GM21825 (cell line): Measurements from ENCODE around the gene GNG12.

ENCODE experiments used
- ATAC-seq: cut with Tn5 transposase; IDR thresholded peaks from one replicate; pipeline ENCODE4 v1.9.1; 2021; ENCODE audit warnings: mild to moderate bottlenecking, moderate library complexity; ENCODE audit not compliant: unreplicated experiment

GNG12 gene

DNA sequence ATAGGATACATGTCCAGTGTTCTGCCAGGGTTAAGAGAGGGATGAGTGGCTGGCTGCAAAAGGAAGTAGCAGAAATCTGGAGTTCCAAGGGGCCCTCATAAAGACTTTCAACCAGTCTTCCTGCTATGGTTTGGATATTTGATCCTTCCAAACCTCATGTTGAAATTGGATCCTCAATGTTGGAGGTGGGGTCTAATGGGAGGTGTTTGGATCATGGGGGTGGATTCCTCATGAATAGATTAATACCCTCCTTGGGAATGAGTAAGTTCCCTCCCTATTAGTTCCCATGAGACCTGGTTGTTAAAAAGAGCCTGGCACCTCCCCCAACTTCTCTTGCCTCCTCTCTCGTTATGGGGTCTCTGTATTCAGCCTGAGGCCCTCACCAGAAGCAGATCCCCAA is 10.1 kb upstream of the GNG12 start:
- no peak for ATAC-seq

GRCh38 chr1:67840449-67840848 is 7.2 kb upstream of the GNG12 start:
- no peak for ATAC-seq

DNA sequence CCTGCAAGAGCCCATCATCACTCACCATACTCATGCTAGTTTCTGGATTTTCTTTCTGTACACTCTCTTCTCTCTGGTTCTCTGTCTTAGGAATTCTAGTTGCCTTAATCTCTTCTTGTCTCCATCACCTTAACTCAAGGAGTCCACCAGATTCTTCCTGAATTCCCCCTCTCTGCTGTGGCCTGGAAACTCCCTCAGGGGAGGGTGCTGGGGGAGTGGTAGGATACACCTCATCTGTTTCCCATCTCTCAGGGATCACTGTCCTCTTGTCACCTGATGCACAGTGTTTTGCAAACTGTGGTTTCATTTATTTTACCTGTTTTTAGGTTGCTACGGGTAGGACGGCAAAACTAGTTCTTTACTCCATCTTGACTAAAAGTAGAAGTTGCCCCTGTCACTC is 6.6 kb upstream of the GNG12 start:
- no peak for ATAC-seq

- no peak for ATAC-seq
Observed at GRCh38 chr1:67838180-67838910, 5.1 kb upstream of the GNG12 start.

DNA sequence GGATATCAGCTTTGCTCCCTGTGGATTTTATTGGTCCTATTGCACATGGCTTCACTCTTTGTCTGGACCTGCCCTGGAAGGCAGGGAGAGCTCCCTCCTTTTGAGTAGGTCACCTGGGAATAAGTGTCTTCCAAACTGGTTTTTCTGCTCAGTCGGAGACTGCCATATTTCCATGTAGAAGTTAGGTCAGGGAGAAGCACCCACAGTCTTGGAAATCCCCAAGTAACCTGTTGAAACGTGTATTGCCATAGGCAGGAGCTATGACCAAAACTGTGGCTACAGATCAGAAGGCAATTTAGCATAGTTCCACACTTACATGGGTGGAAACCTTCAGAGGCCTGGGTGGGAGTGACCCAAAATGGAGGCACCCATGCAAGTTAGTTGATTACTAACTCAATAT is 3.5 kb upstream of the GNG12 start:
- no peak for ATAC-seq

GRCh38 chr1:67835663-67836452 is 2.6 kb upstream of the GNG12 start:
- ATAC-seq, result no peak

- ATAC-seq, result no peak
Observed at GRCh38 chr1:67834246-67834877, 1.1 kb upstream of the GNG12 start.

DNA sequence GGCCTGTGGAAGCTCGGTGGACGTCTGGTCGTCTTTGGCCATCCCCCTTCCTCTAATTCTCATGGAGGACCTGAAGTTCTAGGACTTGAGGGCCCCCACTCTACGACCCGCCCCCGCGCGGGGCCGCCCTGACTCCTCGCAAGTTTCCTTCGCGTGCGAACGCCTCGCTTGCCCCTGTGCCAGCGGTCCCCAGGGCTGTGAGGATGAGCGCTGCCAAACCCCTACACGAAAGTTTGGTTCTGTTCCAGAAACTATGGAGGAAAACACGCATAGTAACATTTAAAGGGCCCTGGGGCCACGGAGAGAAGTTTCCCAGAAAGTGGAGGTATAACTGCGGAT is 304 bp upstream of the GNG12 start:
- no peak for ATAC-seq

DNA sequence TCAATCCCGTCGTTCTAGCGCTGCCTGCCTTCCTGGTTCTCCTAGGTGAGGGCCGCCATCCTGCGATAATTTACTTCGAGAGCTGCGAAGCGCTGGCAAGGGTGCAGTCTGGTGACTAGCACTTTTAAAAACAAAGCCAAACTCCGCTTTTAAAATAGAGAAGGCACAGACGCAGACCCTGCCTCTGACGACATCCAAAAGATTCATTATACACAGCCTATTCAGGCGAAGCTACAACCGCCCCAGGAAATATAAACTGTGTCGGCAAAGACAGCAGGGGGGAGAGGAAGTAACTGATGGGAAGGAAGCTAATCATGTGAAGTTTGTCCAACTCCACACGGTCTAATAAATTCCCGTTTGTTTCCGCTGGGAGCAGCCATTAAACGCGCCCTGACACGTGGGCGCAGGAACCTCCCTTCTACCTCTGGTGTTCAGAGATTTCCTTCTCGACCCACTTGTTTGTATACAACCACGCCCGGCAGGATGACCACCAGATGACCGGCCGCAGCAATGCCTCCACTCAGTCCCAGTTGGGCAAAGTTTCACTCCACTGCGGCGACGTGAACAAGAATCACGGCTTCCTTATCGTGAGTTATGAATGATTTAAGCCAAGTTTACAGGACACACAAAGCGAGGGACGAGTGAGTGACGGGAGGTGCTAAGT is 1.3 kb downstream of the GNG12 start:
- no peak for ATAC-seq

- ATAC-seq, result no peak
Observed at GRCh38 chr1:67830928-67831830, 2.1 kb downstream of the GNG12 start.

- ATAC-seq, result no peak
Observed at GRCh38 chr1:67830226-67830625, 3.0 kb downstream of the GNG12 start.

GRCh38 chr1:67827688-67828087 is 5.6 kb downstream of the GNG12 start:
- no peak for ATAC-seq

GRCh38 chr1:67825591-67825990 is 7.7 kb downstream of the GNG12 start:
- no peak for ATAC-seq

GRCh38 chr1:67824766-67825165 is 8.5 kb downstream of the GNG12 start:
- ATAC-seq, result no peak

DNA sequence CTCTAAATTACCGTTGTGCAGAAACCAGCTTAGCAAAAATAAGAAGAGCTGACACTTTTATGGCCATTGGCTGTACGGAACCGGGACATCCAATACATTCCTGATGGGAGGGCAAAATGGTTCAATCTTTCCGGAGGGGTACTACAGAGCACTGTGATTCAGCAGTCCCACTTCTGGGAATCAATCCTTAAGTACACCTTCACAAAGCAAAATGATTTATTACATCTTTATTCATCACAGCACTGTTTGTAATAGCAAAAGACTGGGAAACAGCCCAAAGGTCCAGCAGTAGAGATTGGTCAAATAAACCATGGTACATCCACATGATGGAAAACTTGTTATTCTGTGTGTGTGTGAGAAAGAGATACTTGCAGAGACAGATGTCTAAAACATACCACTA is 9.7 kb downstream of the GNG12 start:
- no peak for ATAC-seq

DNA sequence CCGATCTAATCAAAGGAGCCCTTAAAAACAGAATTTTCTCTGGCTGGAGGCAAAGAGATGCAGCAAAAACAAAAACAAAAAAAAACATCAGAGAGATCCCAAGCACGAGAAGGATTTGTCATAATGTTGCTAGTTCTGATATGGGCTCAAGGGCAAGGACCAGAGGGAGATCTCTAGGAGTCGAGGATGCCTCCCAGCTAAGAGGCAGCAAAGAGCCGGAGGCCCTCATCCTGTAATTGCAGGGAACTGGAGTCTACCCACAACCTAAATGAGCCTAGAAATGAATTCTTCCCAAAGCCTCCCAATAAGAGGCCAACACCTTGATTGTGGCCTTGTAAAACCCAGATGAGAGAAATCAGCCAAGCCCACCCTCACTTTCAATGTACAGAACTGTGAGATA is 12.0 kb downstream of the GNG12 start:
- ATAC-seq, result no peak

DNA sequence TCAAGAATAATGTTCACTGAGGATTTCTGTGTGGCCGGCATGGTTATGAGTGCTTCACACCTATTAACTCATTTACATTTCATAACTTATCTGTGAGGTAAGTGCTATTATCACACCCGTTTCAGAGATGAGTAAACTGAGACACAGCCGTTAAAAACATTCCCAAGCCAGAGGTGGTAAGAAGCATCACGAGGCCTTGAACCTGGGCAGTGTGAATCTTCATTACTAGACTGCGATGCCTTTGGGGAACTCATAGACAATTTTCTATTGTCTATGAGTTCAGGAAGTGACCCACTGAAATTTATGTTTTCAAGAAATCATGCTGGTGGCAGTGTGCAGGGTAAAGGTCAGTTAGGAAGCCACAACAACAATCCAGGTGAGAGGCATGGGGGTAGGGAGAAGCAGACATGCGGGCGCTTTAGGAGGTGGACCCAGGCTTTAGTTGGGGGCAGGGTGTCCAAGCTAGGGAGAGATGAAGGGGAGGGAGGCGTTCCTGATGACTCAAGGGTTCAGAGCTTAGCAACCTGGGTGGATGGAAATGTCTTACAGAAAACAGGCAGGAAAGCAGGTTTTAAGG is 14.5 kb downstream of the GNG12 start:
- no peak for ATAC-seq

GRCh38 chr1:67818162-67818561 is 15.1 kb downstream of the GNG12 start:
- no peak for ATAC-seq

- ATAC-seq, result no peak
Observed at GRCh38 chr1:67817319-67817718, 15.9 kb downstream of the GNG12 start.

- ATAC-seq, result no peak
Observed at GRCh38 chr1:67816506-67816905, 16.8 kb downstream of the GNG12 start.
